ENCODE results near the gene KDM7A.

The KDM7A gene

GRCh38 chr7:140051820-140052219 is 125.0 kb downstream of the KDM7A start:
- peak; percentile 10 to 26 for DNase-seq

GRCh38 chr7:140050100-140050499 is 126.7 kb downstream of the KDM7A start:
- no peak for DNase-seq

GRCh38 chr7:140049339-140050024 is 127.3 kb downstream of the KDM7A start:
- DNase-seq, result no peak

- no peak for DNase-seq
Measured at GRCh38 chr7:140048989-140049338, 127.8 kb downstream of the KDM7A start.

GRCh38 chr7:140048138-140048537 is 128.6 kb downstream of the KDM7A start:
- no peak for DNase-seq

GRCh38 chr7:140047197-140047596 is 129.6 kb downstream of the KDM7A start:
- no peak for DNase-seq

- no peak for DNase-seq
Measured at GRCh38 chr7:140045697-140046096, 131.1 kb downstream of the KDM7A start.

- DNase-seq, result no peak
Measured at GRCh38 chr7:140044251-140044650, 132.5 kb downstream of the KDM7A start.

GRCh38 chr7:140042386-140042670 is 134.5 kb downstream of the KDM7A start:
- DNase-seq, result no peak

- DNase-seq, result no peak
Measured at GRCh38 chr7:140041659-140042385, 135.0 kb downstream of the KDM7A start.

GRCh38 chr7:140039896-140040295 is 136.9 kb downstream of the KDM7A start:
- no peak for DNase-seq

GRCh38 chr7:140039066-140039465 is 137.7 kb downstream of the KDM7A start:
- DNase-seq, result no peak

- no peak for DNase-seq
Measured at GRCh38 chr7:140036224-140036962, 140.4 kb downstream of the KDM7A start.

- no peak for DNase-seq
Measured at GRCh38 chr7:140035400-140036223, 141.2 kb downstream of the KDM7A start.
